IPS-18c (cell line): ENCODE measurements around the gene MTOR.
"Not testable (repeated sequence)": the region's sequence is repeated elsewhere in the genome, so short reads cannot be mapped to it uniquely, and the experiment has no call there.

Experiments
- H3K4me3 ChIP-seq: 2 replicates; pipeline ENCODE4 v1.7.0; 2013; ENCODE audit warnings: low read depth, mild to moderate bottlenecking, low read length, moderate library complexity; ENCODE audit not compliant: insufficient read depth
- H3K9me3 ChIP-seq: one replicate; pipeline ENCODE4 v1.6.1; 2013; ENCODE audit warnings: mild to moderate bottlenecking, low read length, moderate library complexity; ENCODE audit not compliant: control insufficient read depth, insufficient read depth

MTOR gene

DNA sequence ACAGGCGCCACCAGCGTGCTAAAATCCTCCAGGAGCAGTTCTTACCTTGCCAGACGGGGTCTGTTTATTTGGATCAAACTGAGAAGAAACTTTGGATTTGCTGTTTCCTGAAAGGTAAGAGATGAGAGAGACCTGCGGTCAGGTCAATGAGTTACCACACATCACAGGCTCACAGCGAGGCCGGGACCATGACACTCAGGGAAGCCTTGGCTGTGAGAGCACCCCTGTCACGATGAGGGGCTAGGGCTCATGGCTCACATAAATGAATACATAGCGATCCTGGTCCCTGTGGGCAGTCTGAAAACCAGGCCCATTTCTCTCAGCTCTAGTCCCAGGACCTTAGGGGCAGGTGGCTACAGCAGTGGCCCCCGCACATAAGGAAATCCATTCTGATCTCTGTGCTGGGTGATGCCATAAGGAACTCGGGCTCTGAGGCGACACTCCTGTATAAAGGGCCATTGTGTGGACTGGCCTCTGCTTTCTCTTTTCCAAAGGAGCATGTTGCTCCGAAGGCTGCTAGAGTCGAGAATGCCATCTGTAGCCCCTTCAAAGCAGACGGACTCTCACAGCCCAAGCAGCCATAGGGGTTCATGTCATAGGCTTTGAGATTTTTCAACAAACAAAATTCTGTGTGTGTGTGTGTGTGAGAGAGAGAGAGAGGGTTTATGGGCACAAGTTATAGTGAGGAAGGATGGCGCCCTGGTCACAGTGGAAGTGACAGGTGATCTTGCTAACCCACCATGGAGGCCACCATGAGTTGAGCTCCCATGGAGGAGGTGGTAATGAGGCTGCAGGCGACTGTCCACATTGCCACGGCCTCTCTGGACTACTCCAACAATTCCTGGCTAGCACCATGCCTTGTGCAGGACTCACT is 193.5 kb downstream of the MTOR start:
- no peak overlapping the region for H3K4me3 ChIP-seq
- no peaks in the 10 kb centered on the region for H3K9me3 ChIP-seq

DNA sequence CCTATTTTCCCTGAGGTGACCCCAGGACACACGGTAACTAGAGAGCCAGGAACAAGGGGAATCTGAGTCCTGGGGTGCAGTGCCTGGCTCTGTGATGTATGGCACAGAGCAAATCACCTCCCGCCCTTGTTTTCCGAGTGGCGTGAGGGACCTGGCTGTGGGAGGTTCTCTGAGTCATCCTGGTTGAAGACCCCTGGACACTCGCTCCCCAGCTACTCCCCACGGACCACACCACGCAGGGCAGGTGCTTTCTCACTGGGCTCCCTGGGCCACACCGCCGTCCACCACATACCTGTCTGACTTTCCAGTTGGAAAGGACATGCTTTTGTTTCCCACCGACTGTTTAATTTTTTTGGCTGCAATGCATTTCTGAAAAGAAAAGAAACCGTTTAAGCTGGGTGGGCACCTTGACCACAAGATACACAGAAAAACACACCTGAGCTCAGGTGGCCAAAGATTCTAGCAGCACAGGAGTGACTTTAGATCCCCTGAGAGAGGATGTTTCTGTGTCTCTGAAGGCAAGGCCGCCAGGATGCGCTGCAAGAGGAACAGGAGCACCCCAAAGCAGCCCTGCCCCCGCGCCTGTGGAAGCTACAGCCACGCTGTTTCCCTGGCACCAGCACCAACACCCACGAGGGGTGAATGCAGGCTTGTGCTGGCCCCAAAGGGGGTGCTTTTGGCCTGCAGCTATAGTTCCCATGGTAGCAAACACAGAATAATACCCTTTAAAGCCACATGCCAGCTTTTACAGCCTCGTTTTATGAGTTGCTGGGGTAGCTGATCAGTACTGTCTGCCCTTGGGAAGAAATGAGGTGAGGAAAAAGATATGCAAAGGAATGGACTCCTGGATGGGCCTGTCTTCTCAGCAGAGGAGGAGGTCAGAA is 194.4 kb downstream of the MTOR start:
- Histone ChIP-seq H3K4me3 (no peak overlapping the region), H3K9me3 (no peaks in the 10 kb centered on the region)

DNA sequence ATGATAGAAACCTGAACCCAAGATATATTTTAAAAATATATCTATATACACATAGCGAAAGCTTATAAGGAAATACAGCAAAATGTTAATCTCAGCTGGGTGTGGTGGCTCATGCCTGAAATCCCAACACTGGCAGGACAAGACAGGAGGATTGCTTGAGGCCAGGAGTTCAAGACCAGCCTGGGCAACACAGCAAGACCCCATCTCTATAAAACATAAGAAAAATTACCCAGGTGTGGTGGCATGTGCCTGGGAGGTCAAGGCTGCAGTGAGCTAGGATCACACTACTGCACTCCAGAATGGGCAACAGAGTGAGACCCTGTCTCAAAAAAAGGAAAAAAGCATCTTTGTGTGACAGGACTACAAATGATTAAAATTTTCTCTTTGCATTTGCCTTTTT is 196.6 kb downstream of the MTOR start:
- Histone ChIP-seq H3K4me3 (no peak overlapping the region), H3K9me3 (no peaks in the 10 kb centered on the region)

- H3K9me3 ChIP-seq = no peaks in the 10 kb centered on the region
- no peak overlapping the region for H3K4me3 ChIP-seq
Observed at GRCh38 chr1:11064942-11065341, 197.4 kb downstream of the MTOR start.

DNA sequence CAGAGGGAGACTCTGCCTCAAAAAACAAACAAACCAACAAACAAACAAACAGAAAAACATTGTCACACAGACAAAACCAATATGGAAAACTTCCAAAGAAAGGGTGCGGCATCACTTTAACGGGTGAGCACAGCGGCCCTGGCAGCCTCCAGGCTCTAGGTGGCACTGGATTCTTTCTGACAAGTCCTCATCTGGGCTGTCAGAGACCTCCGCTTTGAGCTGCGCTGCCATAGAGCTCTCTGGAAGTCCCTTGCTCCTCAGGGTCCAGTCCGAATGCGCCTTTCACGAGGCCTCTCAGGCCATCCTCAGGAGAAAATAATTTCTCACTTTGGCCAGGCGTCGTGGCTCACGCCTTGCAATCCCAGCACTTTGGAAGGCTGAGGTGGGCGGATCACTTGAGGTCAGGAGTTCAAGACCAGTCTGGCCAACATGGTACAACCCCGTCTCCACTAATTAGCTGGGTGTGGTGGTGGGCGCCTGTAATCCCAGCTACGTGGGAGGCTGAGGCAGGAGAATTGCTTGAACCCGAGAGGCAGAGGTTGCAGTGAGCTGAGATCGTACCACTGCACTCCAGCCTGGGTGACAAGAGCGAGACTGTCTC is 198.3 kb downstream of the MTOR start:
- H3K4me3 ChIP-seq, H3K9me3 ChIP-seq: not testable (repeated sequence)

GRCh38 chr1:11062965-11063401 is 199.4 kb downstream of the MTOR start:
- Histone ChIP-seq H3K4me3 (no peak overlapping the region), H3K9me3 (peaks cover 3% of the 10 kb centered on the region)

DNA sequence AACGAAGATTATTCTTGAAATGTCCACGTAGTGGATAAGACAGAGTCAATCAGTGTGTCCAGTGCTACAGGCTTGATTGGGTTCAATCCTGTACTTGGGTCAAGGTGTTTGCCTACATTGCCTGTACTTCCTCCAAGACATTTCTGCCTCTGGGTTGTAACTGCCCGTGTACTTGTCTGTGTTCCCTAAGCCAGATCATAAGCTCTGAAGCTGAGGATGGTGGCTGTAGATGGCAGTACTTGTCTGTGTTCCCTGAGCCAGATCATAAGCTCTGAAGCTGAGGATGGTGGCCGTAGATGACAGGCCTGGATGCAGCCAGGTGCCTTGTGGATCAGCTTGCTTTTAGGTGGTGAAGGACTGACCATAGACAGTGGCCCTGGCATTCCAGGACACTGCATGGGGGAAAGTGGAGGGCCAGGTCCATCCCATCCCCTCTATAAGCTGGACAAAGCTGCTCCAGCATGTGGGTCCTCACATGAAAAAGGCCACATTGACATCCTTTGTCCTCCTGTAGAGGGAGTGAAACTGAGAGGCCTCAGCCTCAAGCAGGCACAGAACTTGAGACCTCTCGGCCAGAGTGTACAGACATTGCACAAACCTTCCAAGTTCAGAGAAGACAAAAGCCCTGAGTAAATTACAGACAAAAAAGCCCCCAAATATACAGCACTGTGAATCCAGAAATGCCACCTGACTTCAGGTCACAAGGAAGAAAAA is 200.5 kb downstream of the MTOR start:
- H3K9me3 ChIP-seq = peaks cover 3% of the 10 kb centered on the region
- no peak overlapping the region for H3K4me3 ChIP-seq

GRCh38 chr1:11059968-11060830 is 202.2 kb downstream of the MTOR start, which contains the start of gene SRM:
SRM (minus strand) TSS chr1:11060018; CDS start chr1:11059943, 75 bp downstream.
- Histone ChIP-seq H3K9me3 (peaks cover 3% of the 10 kb centered on the region), H3K4me3 (peak within 1 kb of the TSS; percentile 85)

DNA sequence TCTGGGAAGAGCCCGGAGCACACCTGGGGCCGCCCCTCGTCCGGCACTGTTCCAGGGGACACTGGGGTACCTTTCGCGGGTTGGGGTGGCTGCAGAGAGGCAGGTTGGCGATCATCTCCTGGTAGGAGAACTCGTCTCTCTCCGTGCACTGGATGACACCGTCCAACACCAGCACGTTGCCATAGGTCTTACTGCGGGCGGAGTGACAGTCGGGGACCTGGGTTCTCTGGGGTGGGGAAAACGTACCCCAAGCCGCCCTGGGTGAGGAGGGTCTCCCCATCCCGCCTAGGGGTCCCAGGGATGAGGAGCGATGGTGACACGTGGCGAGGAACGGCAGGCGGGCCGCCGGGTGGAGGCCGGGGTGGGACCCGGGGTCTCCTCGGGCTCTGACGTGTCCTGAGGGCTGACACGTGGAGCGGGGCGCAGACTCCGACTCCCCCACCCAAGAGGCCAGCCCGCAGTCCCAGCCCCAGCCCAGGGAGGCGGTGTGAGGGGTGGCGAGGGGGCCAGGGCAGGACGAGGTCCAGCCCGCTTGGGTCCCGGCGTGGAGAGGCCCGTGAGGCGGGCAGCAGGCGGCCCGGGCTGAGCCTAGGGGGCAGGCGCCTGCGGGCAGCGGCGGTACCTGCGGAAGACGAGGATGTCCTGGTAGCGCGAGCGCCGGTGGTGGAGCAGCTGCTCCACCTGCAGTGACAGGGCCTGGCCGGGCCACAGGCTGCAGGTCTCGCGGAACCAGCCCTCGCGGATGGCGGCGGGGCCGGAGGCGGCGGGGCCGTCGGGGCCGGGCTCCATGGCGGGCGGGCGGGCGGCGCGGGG is 203.0 kb downstream of the MTOR start:
- Histone ChIP-seq H3K4me3 (peak overlapping the region; percentile 81), H3K9me3 (peaks cover 3% of the 10 kb centered on the region)

DNA sequence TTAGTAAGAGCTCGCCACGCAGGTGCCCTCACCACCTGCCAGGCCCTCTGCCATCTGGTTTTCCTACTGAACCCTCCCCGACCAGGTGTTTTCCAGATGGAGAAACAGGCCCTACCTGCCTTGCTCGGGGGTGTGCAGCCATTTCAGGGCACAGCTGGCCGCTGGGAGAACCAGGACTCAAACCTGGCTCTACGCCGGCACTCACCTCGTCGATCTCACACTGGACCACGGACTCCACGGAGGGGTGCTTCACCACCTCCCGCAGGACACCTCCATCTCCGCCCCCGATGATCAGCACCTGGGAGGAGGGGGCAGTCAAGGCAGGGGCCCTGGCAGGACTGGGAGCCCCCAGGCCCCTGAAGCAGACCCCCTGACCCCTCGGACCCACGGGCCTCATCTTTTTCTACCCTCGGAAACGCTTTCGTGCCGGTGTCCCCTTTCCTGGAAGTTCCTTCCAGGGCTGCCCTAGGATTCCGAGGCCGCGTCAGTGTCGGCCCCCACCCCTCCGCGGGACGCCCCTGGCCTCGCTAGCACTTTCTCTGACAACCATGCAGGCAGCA is 203.7 kb downstream of the MTOR start:
- Histone ChIP-seq H3K9me3 (peaks cover 3% of the 10 kb centered on the region), H3K4me3 (peak overlapping the region; percentile 81)

DNA sequence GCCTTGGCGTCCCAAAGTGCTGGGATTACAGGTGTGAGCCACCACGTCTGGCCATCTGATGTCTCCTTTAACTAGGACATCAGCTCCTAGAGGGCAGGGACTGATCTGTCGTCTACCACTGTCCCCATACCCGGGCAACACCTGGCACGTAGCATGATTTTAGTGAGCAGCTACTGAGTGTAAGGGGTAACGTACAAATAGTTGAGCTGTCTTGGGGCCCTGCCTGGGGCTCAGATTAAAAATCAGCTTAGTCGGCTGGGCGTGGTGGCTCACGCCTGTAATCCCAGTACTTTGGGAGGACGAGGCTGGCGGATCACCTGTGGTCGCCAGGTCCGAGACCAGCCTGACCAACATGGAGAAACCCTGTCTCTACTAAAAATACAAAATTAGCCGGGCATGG is 204.3 kb downstream of the MTOR start:
- H3K9me3 ChIP-seq = peaks cover 3% of the 10 kb centered on the region
- H3K4me3 ChIP-seq = no peak overlapping the region

- peaks cover 3% of the 10 kb centered on the region for H3K9me3 ChIP-seq
- no peak overlapping the region for H3K4me3 ChIP-seq
Observed at GRCh38 chr1:11057477-11057876, 204.9 kb downstream of the MTOR start.
